A549 (cell line): ENCODE results near the gene POLA1. TPM values are rescaled to one million over a fixed set of nuclear protein-coding genes. Genes with fewer than 3 reads are reported as not detected.

Source experiments
- ATAC-seq, 2 experiments: fragments of 200-7000 bp in 1 of 2; fragments of >200 bp in 1 of 2; cut with Nextera tagmentation in 1 of 2; cut with Tn5 transposase in 1 of 2; 3 replicates each; pipeline versions ENCODE4 v1.8.0 to v1.9.1; 2018 to 2020; ENCODE audit warnings: mild to moderate bottlenecking in 1 of 2, moderate library complexity in 1 of 2
- CTCF ChIA-PET: fragments of 300-600 bp; sonication (Branson Sonifier 250); formaldehyde crosslinking; extraction: SDS; loops from one replicate; lab custom pipeline; 2021; ENCODE audit warnings: antibody characterized with exemption, inconsistent platforms; lab: Yijun Ruan, JAX
- POLR2A ChIA-PET: fragments of 350-600 bp; formaldehyde crosslinking; extraction: SDS; loops from one replicate; lab custom pipeline; 2021; ENCODE audit warnings: antibody characterized with exemption, inconsistent platforms; lab: Yijun Ruan, JAX
- DNase-seq, 2 experiments: peaks; one replicate each; pipeline versions ENCODE4 v3.0.0 to v3.0.0-alpha.2; 2011 to 2016; ENCODE audit warnings: low read depth in 1 of 2, low spot score in 1 of 2
- FAIRE-seq: peaks from 2 replicates; lab custom pipeline; 2011; peaks lifted over from hg19 to GRCh38; lab: Jason Lieb, UNC
- H3K27ac ChIP-seq, 2 experiments: fragments of >200 bp; sonication (Bioruptor Twin); formaldehyde crosslinking; 3 replicates each; pipeline ENCODE4 v1.5.1; 2016 to 2017
- H3K4me1 ChIP-seq: fragments of >200 bp; sonication (Bioruptor Twin); formaldehyde crosslinking; 3 replicates; pipeline ENCODE4 v1.6.1; 2016
- H3K4me2 ChIP-seq: fragments of >200 bp; sonication (Bioruptor Twin); formaldehyde crosslinking; 3 replicates; pipeline ENCODE4 v1.6.1; 2016
- H3K4me3 ChIP-seq: fragments of >200 bp; sonication (Bioruptor Twin); formaldehyde crosslinking; 3 replicates; pipeline ENCODE4 v1.5.1; 2016
- H3K9me3 ChIP-seq: fragments of >200 bp; sonication (Bioruptor Twin); formaldehyde crosslinking; 3 replicates; pipeline ENCODE4 v1.6.1; 2016
- BHLHE40 ChIP-seq: IDR thresholded peaks from 2 replicates; pipeline ENCODE4 v1.6.1; 2012; ENCODE audit warnings: low read depth, low read length, inconsistent platforms
- CBX2 ChIP-seq: fragments of 200-600 bp; sonication (generic); IDR thresholded peaks from 2 replicates; pipeline ENCODE4 v1.6.1; 2016; ENCODE audit warnings: low read depth, mild to moderate bottlenecking, borderline replicate concordance
- CTCF ChIP-seq: fragments of >200 bp; sonication (Bioruptor Twin); formaldehyde crosslinking; IDR thresholded peaks from 3 replicates; pipeline ENCODE4 v1.5.1; 2016
- E2F6 ChIP-seq: IDR thresholded peaks from 2 replicates; pipeline ENCODE4 v1.6.1; 2012; ENCODE audit warnings: low read depth, borderline replicate concordance
- EHMT2 ChIP-seq: fragments of 200-600 bp; sonication (generic); IDR thresholded peaks from 2 replicates; pipeline ENCODE4 v1.6.1; 2016; ENCODE audit warnings: antibody characterized with exemption, low read depth, mild to moderate bottlenecking, moderate library complexity
- FOSL2 ChIP-seq, 2 experiments: fragments of 450-650 bp in 1 of 2; fragments of >200 bp in 1 of 2; sonication (Bioruptor Twin) in 1 of 2; formaldehyde crosslinking; IDR thresholded peaks; 2 replicates each; pipeline versions ENCODE4 v1.5.0 to v1.6.1; 2016 to 2020; ENCODE audit warnings: mild to moderate bottlenecking in 1 of 2, moderate library complexity in 1 of 2
- GATA3 ChIP-seq: IDR thresholded peaks from 2 replicates; pipeline ENCODE4 v1.6.1; 2012; ENCODE audit warnings: borderline replicate concordance
- HES2 ChIP-seq: fragments of >200 bp; sonication (Bioruptor Twin); formaldehyde crosslinking; IDR thresholded peaks from 2 replicates; pipeline ENCODE4 v1.6.1; 2016
- HEYL ChIP-seq: fragments of 250-450 bp; sonication (Bioruptor Pico); IDR thresholded peaks from 2 replicates; pipeline ENCODE4 v1.8.0; 2021; ENCODE audit warnings: mild to moderate bottlenecking, moderate library complexity
- HMGXB4 ChIP-seq: fragments of 250-450 bp; sonication (Bioruptor Pico); IDR thresholded peaks from 2 replicates; pipeline ENCODE4 v1.5.0; 2021; ENCODE audit warnings: mild to moderate bottlenecking, moderate library complexity, borderline replicate concordance
- HOXB5 ChIP-seq: fragments of 250-450 bp; sonication (Bioruptor Pico); IDR thresholded peaks from 2 replicates; pipeline ENCODE4 v1.5.0; 2020; ENCODE audit warnings: mild to moderate bottlenecking, moderate library complexity
- KDM1A ChIP-seq: fragments of 200-600 bp; sonication (generic); IDR thresholded peaks from 2 replicates; pipeline ENCODE4 v1.6.1; 2016; ENCODE audit warnings: low read depth, mild to moderate bottlenecking
- MAX ChIP-seq: IDR thresholded peaks from 2 replicates; pipeline ENCODE4 v1.6.1; 2012
- MYC ChIP-seq: IDR thresholded peaks from 2 replicates; pipeline ENCODE4 v1.6.1; 2012; ENCODE audit warnings: mild to moderate bottlenecking, inconsistent platforms, low read length, improper control_type of control experiment, borderline replicate concordance
- NFE2L2 ChIP-seq: fragments of 150-350 bp; conservative IDR thresholded peaks from 2 replicates; pipeline ENCODE4 v1.6.1; 2014; ENCODE audit warnings: low read length
- PHF8 ChIP-seq: fragments of 200-600 bp; sonication (generic); IDR thresholded peaks from 2 replicates; pipeline ENCODE4 v1.6.1; 2016; ENCODE audit warnings: low read depth, mild to moderate bottlenecking, antibody characterized with exemption, moderate library complexity, borderline replicate concordance
- POLR2AphosphoS2 ChIP-seq: conservative IDR thresholded peaks from 2 replicates; pipeline ENCODE4 v1.6.1; 2012; ENCODE audit warnings: low read length, improper control_type of control experiment, inconsistent platforms
- RAD21 ChIP-seq, 2 experiments: fragments of >200 bp in 1 of 2; sonication (Bioruptor Twin) in 1 of 2; formaldehyde crosslinking in 1 of 2; IDR thresholded peaks in 1 of 2; conservative IDR thresholded peaks in 1 of 2; 2 replicates in 1 of 2; 3 replicates in 1 of 2; pipeline ENCODE4 v1.6.1; 2012 to 2018; ENCODE audit warnings: inconsistent platforms in 1 of 2
- RARB ChIP-seq: fragments of 250-450 bp; sonication (Bioruptor Pico); IDR thresholded peaks from 2 replicates; pipeline ENCODE4 v1.8.0; 2021; ENCODE audit warnings: mild to moderate bottlenecking, moderate library complexity
- TP53 ChIP-seq: fragments of 250-450 bp; sonication (Bioruptor Pico); IDR thresholded peaks from 2 replicates; pipeline ENCODE4 v1.5.0; 2021; ENCODE audit warnings: mild to moderate bottlenecking, moderate library complexity
- ZC3H11A ChIP-seq: fragments of 450-650 bp; IDR thresholded peaks from 2 replicates; pipeline ENCODE4 v1.6.1; 2014; ENCODE audit warnings: antibody characterized with exemption, mild to moderate bottlenecking
- WGBS: methylation state at CpG from one replicate; pipeline ENCODE4 v1.1.6; 2017; ENCODE audit errors: missing lambda C conversion rate; 5-methylcytosine and 5-hydroxymethylcytosine counted together
- polyA plus RNA-seq, 4 experiments: library from polyadenylated mRNA; depleted of rRNA in 3 of 4; stranded (reverse); fragments of >200 nt; fragmentation: RNase III in 1 of 4; extraction: RNeasy Plus Mini Kit Qiagen cat#74134 plus additional on column Dnase treatment in 1 of 4; gene quantifications; 2 replicates in 3 of 4; 3 replicates in 1 of 4; pipeline ENCODE4 v1.2.3, GENCODE V29; 2011 to 2017
- TF ChIP-seq, protein P1 (sequence below): fragments of 150-350 bp; IDR thresholded peaks from 2 replicates; pipeline ENCODE4 v1.6.1; 2014; ENCODE audit warnings: low read depth, mild to moderate bottlenecking, low read length

POLA1 gene
- polyA plus RNA-seq, 2 of the 4 experiments (the other 2 are of a cell fraction), result 8.8 to 17.5 TPM

DNA sequence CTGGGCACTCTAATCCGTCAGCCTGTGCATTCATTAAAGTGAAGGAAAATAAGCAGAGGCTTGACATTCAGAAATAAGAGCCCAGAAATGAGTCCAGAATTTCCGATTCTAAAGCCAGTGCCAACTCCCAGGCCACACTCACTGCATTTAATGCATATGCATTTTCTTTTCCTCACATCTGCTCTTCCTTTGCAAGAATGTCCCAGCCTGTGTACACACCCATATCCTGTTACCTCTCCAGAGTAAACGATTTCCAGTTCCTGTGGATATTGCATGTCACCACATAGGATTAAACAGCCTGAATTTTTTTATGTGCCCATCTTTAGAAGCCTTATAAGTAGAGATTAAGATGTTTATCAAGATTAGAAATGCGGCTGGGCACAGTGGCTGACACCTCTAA lies 294.6 kb downstream of the POLA1 start:
- FAIRE-seq, result peak; percentile 28

GRCh38 chrX:24990535-24990934 lies 296.8 kb downstream of the POLA1 start:
- Histone ChIP-seq H3K4me1 (no peaks in the 10 kb centered on the region; the same call in 2 of the 3 replicates), H3K9me3 (no peaks in the 10 kb centered on the region), H3K4me2 (no peak overlapping the region), H3K4me3 (no peak overlapping the region), H3K27ac (no peak overlapping the region)
- ATAC-seq, result no peak
- no peak for DNase-seq
- POLR2A ChIA-PET, result no interaction called here
- peak; percentile 74 for FAIRE-seq
- TF ChIP-seq EHMT2 (no peak), POLR2AphosphoS2 (no peak), FOSL2 (IDR thresholded peaks at IDR 0.05) (no peak), FOSL2 (CRISPR knock-in tag; IDR thresholded peaks at IDR 0.05) (no peak), HMGXB4 (CRISPR knock-in tag) (no peak), PHF8 (no peak), RAD21 (conservative IDR thresholded peaks at IDR 0.05 in 1 of 2, IDR thresholded peaks at IDR 0.05 in 1 of 2) (0 out of 5 replicates have a peak, but pooled peaks of 1 of the 2 experiments have one; percentile 6), CTCF (peak; percentile 21; the same call in 1 of the 3 replicates), HEYL (no peak), MAX (no peak), MYC (no peak), NFE2L2 (no peak), RARB (CRISPR knock-in tag) (no peak), CBX2 (no peak), HES2 (no peak), ZC3H11A (no peak), KDM1A (no peak)
- TF ChIP-seq, protein P1, sequence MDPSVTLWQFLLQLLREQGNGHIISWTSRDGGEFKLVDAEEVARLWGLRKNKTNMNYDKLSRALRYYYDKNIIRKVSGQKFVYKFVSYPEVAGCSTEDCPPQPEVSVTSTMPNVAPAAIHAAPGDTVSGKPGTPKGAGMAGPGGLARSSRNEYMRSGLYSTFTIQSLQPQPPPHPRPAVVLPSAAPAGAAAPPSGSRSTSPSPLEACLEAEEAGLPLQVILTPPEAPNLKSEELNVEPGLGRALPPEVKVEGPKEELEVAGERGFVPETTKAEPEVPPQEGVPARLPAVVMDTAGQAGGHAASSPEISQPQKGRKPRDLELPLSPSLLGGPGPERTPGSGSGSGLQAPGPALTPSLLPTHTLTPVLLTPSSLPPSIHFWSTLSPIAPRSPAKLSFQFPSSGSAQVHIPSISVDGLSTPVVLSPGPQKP, result no peak
- CTCF ChIA-PET, result no interaction called here
- WGBS, result 83% methylated on average over 8 of the region's 8 CpGs

More for the DNA sequence above, 294.6 kb downstream of the POLA1 start:
- Histone ChIP-seq H3K27ac (no peak overlapping the region), H3K4me1 (no peaks in the 10 kb centered on the region; the same call in 2 of the 3 replicates), H3K4me3 (no peak overlapping the region), H3K9me3 (no peaks in the 10 kb centered on the region), H3K4me2 (no peak overlapping the region)
- TF ChIP-seq E2F6 (no peak), POLR2AphosphoS2 (no peak), GATA3 (no peak), BHLHE40 (no peak), TP53 (CRISPR knock-in tag) (no peak), HEYL (no peak), HOXB5 (CRISPR knock-in tag) (no peak), MYC (no peak)
- TF ChIP-seq, protein P1, result no peak
- 60% methylated on average over 4 of the region's 4 CpGs for WGBS
- ATAC-seq, result no peak
- POLR2A ChIA-PET, result no interaction called here
- CTCF ChIA-PET, result no interaction called here
- DNase-seq, result no peak
